Bone marrow (tissue), 2 donors: ENCODE results near the gene COL4A2.

Source experiments
- DNase-seq, 2 donors: peaks; one replicate each; lab custom pipeline; 2025; lab: John Stamatoyannopoulos, UW

The COL4A2 gene

GRCh38 chr13:110402299-110403069, 95.4 kb downstream of the COL4A2 start:
- no peak for DNase-seq

DNA sequence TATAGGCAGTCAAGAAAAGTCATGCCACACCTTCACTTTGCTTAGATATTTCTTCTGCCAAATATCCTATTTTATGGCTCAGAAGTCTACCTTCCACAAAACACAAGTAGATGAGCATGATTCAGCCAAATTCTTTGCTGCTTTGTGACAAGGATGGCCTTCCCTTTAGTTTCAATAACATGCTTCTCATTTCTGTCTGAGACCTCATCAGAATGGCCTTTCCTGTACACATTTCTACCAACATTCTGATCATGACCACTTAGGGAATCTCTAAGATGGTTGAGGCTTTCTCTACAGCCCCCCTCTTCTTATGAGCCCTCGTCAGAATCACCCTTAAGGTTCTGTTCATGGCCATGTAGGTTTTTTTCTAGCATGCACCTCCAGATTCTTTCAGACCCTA, 96.2 kb downstream of the COL4A2 start:
- DNase-seq, result no peak

DNA sequence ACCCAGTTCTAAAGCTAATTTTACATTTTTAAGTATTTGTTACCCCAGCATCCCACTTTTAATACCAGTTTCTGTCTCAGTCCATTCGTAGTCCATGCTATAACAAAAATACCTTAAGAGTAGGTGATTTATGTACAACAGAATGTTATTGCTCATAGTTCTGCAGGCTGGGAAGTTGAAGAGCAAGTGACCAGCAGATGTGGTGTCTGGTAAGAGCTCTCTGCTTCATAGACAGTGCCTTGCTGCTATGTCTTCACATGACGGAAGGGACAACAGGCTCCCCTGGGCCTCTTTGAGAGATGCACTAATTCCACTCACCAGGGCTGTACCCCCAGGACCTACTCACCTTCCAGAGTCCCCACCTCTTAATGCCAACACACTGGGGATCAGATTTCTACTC, 96.6 kb downstream of the COL4A2 start:
- no peak for DNase-seq

DNA sequence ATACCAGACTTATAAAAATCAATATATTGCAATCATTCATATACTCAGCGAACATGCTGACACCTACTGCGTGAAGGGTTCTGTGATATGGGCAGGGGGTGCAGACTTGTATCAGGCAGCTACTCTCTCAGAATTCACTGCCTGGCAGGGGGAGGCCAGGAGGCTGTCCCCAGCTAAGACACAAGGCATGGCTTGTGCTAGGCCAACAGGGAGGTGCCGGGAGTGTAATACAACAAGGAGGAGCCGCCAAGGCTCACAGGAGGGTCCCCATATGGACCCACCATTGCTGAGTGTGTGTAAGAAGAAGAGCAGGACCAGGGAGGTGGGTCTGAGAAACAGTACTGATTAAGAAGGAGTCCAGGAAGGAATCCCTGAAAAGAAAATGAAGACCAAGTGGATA, 97.2 kb downstream of the COL4A2 start:
- no peak for DNase-seq

DNA sequence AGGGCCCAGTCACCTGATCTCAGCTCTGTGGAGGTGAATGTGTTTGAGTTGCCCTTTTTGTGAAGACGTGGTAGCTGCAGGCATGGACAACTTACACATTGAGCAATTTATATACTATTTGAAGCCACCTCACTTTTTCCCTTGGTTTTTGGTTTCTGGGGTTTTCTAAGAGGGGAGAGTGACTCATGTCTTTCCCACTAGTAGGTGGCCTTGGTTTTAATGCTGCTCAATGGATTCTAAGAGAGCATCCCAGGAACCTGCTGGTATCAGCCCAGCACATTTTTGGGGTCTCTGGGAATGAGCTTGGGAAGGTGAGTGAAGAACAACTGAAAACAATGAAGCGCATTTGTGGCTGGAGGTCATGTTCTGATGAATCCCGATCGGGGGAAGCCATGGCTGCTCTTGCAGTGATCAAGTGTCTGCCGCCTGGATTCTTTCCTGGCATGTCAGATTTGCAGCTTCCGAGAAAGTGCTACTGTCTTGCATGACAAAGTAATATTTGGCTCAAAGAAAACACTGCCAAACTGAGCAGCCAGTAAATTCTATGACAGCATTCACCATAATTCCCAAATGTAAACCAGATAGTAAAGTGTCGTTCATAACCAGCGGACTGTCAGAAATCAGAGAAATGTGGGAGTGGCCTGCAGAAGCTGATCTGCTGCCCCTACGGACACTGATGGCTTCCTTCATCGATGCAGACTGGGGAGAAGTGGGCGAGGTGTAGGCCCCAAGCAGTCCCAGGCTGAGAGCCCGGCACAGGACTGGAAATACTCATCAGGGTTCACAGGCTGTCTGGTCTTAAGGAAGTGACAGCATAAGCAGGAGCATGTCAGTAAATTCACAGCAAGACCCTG, 98.7 kb downstream of the COL4A2 start:
- no peak for DNase-seq

DNA sequence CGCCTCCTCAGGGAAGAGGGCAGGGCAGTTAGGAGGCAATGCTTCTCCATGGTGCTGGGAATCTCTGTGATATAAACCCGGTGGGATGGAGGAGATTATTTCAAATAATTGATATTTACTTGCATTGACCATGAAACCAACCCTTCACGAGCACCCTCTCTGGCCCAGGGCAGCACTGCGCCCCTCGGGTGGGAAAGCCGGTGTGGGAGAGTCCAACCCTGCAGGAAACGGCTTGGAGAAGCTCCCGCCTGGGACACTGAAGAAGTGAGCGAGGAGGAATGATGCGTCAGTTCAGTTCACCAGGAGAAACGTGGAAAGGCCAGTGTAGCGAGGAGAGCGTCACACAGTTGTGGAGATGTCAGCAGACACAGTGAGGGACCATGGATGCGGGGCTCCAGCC, 99.9 kb downstream of the COL4A2 start:
- DNase-seq, result no peak

DNA sequence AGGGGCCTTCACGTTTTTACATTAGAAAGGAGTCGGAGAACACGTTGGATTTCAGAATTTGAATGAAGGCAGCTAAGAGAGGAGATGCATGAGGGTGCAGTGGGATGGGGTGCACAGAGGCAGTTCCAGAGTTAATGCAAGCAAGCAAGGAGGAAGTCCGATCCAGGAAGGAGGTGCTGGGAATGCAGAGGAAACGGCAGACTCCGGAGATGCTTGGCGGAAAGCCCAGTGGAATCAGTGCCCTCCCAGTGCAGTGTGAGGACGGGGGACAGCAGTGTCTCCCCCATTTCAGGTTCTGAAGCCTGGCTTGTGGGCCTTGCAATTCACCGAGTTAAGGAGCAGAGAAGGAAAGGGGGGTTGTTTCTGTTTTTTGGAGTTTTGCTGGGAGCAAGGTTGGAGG, 100.4 kb downstream of the COL4A2 start:
- DNase-seq, result no peak

- no peak for DNase-seq
These were observed 101.2 kb downstream of the COL4A2 start for GRCh38 chr13:110408286-110408685.

GRCh38 chr13:110409581-110409992, 102.5 kb downstream of the COL4A2 start:
- DNase-seq, result no peak

- no peak for DNase-seq
These were observed 102.9 kb downstream of the COL4A2 start for GRCh38 chr13:110410000-110410399.

DNA sequence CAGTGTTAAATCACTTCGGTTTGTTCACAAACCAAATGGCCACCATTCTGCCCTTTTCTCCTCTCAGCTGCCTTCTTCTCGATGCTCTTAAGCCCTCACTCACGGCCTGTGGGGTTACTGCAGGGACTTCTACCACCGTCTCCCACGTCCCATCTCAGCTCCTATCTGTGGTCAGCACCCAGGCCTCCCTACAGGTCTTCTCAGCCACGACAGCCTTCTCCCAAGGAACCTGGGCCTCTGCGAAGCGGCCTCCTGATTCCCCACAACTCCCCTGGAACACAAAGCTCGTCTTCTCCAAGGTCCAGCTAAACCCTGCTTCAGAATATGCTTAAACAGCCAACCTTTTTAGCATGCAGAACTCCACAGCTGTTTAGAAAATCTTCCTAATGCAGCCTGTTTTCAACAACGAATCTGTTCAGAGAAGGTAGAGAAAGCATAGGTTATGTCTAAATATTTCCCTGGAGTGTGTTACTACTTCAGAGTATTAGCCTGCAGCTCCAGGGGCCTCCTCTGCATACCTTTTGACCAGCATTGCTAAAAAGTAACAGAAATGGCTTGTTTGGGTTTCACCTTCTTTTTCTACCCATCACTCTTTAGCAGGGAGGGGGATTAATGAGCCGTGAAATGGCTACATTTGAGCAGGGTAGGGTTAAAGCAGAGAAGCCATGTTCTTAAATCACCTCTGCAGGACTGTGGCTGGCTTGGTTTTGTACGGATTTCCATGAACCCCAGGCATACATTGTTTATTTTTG, 104.0 kb downstream of the COL4A2 start:
- no peak for DNase-seq

- no peak for DNase-seq
These were observed 104.6 kb downstream of the COL4A2 start for GRCh38 chr13:110411688-110412059.

DNA sequence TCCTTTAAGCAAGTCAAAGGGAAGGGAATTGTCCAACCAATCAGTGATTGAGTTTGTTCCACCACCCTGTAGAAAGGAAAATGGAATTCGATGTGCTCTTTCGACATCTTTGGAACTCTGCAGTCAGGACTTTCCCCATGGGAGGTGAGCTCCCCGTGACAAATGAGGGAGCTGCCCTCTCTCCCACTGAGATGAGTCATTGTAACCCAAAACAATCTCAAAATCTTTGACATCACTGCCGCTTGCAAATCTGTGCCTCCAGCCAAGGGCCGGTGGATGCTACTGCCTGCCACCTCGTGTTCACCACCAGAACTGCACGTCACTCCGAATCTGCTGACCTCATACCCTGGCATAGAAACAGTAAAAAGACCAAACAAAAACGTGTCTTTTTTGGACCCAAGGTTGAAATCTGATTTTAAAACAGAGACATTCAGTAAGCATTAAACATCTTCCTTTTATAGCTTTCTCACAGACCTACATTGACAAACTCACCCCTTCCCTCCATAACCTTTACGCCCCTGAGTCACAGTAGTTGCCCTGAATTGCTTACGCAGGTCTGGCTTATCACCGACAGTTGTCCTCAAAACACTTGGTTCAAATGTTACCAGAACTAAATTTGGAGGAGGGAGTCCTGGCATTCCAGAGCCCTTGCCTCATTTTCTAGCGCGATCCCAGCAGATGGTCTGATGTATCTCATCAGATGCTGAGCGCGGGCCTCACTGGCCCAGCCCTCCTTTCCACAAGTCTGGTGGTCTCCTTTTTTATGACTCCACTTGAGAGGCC, 105.2 kb downstream of the COL4A2 start:
- DNase-seq, result peak; percentile 36 to 78

DNA sequence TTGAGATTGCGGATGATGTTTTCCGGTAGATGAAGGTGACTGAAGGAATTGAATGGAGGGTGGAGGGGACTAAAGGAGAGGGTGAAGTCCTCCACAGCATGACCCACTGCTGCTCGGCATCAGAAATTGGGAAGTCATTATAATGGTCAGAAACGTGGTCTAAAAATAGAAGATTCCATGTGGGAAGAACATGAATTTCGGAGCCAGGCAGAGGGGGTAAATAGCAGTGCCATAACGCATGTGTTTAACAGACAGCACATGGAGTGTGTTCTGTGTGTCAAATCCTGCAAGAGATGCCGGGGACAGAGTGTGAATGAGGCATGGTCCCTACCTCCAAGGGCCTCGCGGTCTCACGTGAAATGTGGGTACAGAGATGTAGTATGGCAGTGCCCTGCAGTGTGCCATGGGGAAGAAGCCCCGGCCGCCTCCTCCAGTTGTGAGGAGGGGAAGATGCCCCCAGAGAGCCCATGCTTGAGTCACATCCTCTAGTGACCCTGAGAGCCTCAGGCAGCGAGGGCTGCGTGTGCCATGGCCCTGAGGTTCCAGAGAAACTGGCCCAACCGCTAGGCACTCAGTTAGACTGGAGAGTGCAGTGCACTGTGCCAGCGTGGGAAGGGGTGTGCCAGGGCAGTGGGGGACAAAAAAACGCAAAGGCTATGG, 106.1 kb downstream of the COL4A2 start:
- DNase-seq, result no peak

GRCh38 chr13:110413676-110414040, 106.6 kb downstream of the COL4A2 start:
- DNase-seq, result no peak

DNA sequence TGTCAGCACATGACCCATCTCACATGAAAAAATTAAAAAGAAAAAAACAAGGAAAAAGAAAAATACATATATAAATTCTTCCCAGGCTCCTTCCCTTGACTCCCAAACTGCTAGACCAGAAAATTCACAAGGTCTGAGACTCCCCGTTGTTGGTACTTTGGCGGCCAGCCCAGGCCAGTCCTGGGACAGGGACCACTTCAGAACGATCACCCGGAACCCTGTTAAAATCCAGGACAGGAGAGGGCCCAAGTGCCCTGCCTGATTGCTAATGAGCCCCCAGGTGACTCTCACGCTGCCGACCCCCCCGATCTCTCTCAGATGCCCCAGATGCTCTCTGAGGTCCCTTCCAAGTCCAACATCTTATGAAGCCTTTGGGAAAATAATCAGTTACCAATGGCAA, 107.2 kb downstream of the COL4A2 start:
- DNase-seq, result no peak

DNA sequence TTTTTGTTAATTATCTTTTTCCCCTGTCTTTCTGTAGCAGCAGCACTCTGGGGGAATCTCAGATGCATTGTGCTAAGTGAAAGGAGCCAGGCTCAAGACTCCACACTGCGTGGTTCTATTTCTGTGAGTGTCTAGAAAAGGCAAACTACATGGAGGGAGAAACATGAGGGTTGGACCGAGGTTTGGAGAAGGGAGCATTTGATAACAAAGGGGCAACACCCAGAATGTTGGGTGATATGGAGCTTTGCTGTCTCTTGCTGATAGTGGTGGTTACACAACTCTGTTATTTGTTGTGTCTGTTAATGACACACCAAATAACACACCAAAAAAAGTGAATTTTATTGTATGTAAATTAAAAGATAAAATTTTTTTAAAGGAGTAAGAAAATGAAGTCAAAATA, 107.8 kb downstream of the COL4A2 start:
- no peak for DNase-seq

GRCh38 chr13:110415669-110416068, 108.6 kb downstream of the COL4A2 start:
- DNase-seq, result no peak

- no peak for DNase-seq
These were observed 109.3 kb downstream of the COL4A2 start for GRCh38 chr13:110416131-110417025.

- no peak for DNase-seq
These were observed 111.9 kb downstream of the COL4A2 start for GRCh38 chr13:110418944-110419343.
